Upper lobe of left lung (tissue), 6 donors: Measurements from ENCODE around the gene FIBCD1. TPM values are rescaled to one million over a fixed set of nuclear protein-coding genes. Genes with fewer than 3 reads are reported as not detected.
"Not testable (repeated sequence)": the region's sequence is repeated elsewhere in the genome, so short reads cannot be mapped to it uniquely, and the experiment has no call there.

Experiments used
- ATAC-seq, 2 donors: fragments of 200-7000 bp; cut with Tn5 transposase; one replicate each; pipeline ENCODE4 v1.9.1; 2022; ENCODE audit warnings: mild to moderate bottlenecking in 2 of 2, moderate library complexity in 2 of 2; ENCODE audit not compliant: low FRiP score in 2 of 2
- DNase-seq, 2 donors: peaks; one replicate each; pipeline ENCODE4 v3.0.0-alpha.2; 2019 to 2020
- H3K27ac ChIP-seq, 4 donors: fragments of 200-600 bp; sonication (generic); one replicate each; pipeline ENCODE4 v1.5.1; 2016 to 2019
- H3K27me3 ChIP-seq, 4 donors: fragments of 200-600 bp; sonication (generic); one replicate each; pipeline ENCODE4 v1.5.1; 2017 to 2019
- H3K36me3 ChIP-seq, 4 donors: fragments of 200-600 bp; sonication (generic); one replicate each; pipeline ENCODE4 v1.5.1; 2016 to 2019
- H3K4me1 ChIP-seq, 4 donors: fragments of 200-600 bp; sonication (generic); one replicate each; pipeline ENCODE4 v1.5.1; 2018 to 2019
- H3K4me3 ChIP-seq, 4 donors: fragments of 200-600 bp; sonication (generic); one replicate each; pipeline ENCODE4 v1.5.1; 2017 to 2019; ENCODE audit warnings: mild to moderate bottlenecking in 2 of 4, moderate library complexity in 1 of 4
- H3K9me3 ChIP-seq, 4 donors: fragments of 200-600 bp; sonication (generic); one replicate each; pipeline ENCODE4 v1.5.1; 2018 to 2019
- EP300 ChIP-seq, 4 donors: sonication (generic); formaldehyde crosslinking; IDR thresholded peaks; one replicate each; pipeline ENCODE4 v1.5.1; 2017; ENCODE audit warnings: antibody characterized with exemption in 4 of 4, control low read depth in 2 of 4
- POLR2A ChIP-seq, 4 donors: fragments of 450-650 bp; IDR thresholded peaks; one replicate each; pipeline ENCODE4 v1.5.1; 2016 to 2017; ENCODE audit warnings: antibody characterized with exemption in 4 of 4, mild to moderate bottlenecking in 2 of 4
- POLR2AphosphoS5 ChIP-seq, 2 donors: sonication (generic); formaldehyde crosslinking; IDR thresholded peaks; one replicate each; pipeline ENCODE4 v1.5.1; 2017; ENCODE audit warnings: antibody characterized with exemption in 2 of 2
- WGBS, 2 donors: methylation state at CpG; one replicate each; pipeline ENCODE4 v1.1.5; 2017 to 2018; 5-methylcytosine and 5-hydroxymethylcytosine counted together
- total RNA-seq, 6 donors: library from RNA; depleted of rRNA in 4 of 6; stranded (reverse); fragments of >200 nt in 4 of 6; gene quantifications; one replicate each; pipeline versions ENCODE4 v1.1.0 to v1.2.1, GENCODE V29; 2016 to 2021
- TF ChIP-seq, protein P1 (sequence below), 6 experiments: fragments of 450-650 bp in 4 of 6; fragments of 200-600 bp in 2 of 6; sonication (generic) in 2 of 6; IDR thresholded peaks; one replicate each; pipeline ENCODE4 v1.5.1; 2016 to 2019; ENCODE audit warnings: antibody characterized with exemption in 6 of 6
- donor health status: DM: no; HTN: no; CAD: no; lungs with moderate emphysema.
- donor health status: DM: no; HTN: yes; CAD: no; lungs with severe emphysema.

Gene FIBCD1
- total RNA-seq, 6 donors from 2014 or later, result 0.30 to 15.8 (median 4.1) TPM

DNA sequence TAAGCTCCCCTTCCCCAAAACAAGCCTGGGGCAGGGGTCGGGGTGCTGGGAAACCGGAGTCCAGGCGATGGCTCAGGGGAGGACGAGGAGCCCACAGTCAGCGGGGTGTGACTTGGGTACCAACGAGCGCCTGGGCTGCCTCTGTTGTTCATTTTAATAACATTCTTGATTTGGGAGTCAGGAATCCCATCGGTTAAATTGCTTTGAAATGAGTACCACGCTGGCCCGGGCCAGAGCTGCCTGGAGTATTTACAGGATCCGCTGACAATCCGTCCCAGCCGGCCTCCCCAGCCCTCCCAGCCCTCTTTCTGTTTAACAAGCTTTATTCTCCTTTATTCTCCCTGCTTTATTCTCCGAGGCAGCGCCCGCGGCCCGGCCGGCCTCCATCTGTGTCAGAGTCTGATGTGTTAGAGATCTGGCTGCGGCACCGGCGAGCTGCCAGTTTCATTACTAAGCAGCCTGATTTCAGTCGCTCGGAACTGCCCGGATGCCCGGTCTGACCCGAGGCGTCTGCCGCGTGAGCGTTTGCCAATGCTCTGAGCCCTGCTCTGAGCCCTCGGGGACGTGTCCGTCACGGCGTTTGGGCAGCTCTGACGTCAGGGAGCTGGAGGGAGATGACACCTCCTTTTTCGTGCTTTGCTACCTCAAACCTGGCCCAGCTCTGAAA is 26.0 kb downstream of the FIBCD1 start:
- 56 to 60% methylated on average over 9 to 35 of the region's 38 CpGs for WGBS, 2 donors
- no peaks in the 10 kb centered on the region for H3K4me1 ChIP-seq
- H3K27ac ChIP-seq, result no peak overlapping the region
- peak in 1 of 2 donors; percentile 85 for DNase-seq
- H3K9me3 ChIP-seq, result no peaks in the 10 kb centered on the region
- H3K36me3 ChIP-seq, result no peaks in the 10 kb centered on the region
- no peaks in the 10 kb centered on the region for H3K27me3 ChIP-seq
- TF ChIP-seq POLR2AphosphoS5 (IDR thresholded peaks at IDR 0.05), result no peak
- ATAC-seq, result peak in 1 of 2 donors; percentile 55
- no peak overlapping the region for H3K4me3 ChIP-seq

DNA sequence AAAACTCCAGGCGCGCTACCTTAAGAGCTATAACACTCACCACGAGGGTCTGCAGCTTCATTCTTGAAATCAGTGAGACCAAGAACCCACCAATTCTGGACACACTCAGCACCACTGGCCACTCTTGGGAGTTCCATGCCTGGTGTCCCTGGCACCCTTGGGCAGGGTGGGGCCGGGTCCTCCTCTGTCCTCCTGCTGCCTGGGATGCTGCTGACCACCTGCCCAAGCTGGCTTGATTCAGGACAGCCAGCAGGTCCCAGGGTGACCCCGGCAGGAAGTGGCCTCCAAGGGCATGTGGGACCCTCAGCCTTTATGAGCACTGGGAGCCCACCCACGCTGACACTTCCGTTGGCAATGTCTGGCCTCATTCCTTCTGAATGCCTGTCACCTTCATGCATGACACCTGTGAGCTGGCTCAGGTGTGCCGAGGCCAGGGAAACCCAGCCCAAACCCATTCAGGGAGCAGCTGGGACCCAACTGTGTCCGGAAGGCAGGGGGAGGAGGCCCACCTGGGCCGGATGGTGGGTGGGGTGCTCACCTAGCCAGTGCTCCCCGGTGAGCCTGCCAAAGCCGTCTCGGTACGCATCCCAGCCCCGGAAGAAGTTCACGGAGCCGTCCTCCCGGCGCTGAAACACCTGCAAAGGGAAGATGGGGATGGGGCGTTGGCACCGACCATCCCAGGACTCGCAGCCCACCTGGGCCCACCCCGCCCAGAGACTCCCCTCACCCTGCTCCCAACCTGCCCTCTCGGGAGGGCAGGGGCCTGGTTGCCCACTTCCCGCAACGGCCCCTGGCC is 27.6 kb downstream of the FIBCD1 start:
- Histone ChIP-seq H3K4me3 (no peak overlapping the region), H3K27ac (no peak overlapping the region), H3K9me3 (no peaks in the 10 kb centered on the region), H3K27me3 (no peaks in the 10 kb centered on the region), H3K4me1 (no peaks in the 10 kb centered on the region), H3K36me3 (no peaks in the 10 kb centered on the region)
- TF ChIP-seq POLR2AphosphoS5 (IDR thresholded peaks at IDR 0.05), result no peak
- TF ChIP-seq EP300 (IDR thresholded peaks at IDR 0.05), result no peak
- no peak for TF ChIP-seq POLR2A (IDR thresholded peaks at IDR 0.05)
- TF ChIP-seq, protein P1, sequence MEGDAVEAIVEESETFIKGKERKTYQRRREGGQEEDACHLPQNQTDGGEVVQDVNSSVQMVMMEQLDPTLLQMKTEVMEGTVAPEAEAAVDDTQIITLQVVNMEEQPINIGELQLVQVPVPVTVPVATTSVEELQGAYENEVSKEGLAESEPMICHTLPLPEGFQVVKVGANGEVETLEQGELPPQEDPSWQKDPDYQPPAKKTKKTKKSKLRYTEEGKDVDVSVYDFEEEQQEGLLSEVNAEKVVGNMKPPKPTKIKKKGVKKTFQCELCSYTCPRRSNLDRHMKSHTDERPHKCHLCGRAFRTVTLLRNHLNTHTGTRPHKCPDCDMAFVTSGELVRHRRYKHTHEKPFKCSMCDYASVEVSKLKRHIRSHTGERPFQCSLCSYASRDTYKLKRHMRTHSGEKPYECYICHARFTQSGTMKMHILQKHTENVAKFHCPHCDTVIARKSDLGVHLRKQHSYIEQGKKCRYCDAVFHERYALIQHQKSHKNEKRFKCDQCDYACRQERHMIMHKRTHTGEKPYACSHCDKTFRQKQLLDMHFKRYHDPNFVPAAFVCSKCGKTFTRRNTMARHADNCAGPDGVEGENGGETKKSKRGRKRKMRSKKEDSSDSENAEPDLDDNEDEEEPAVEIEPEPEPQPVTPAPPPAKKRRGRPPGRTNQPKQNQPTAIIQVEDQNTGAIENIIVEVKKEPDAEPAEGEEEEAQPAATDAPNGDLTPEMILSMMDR (IDR thresholded peaks at IDR 0.05), result no peak
- DNase-seq (peak in 1 of 2 donors; percentile 61), ATAC-seq (no peak)
- 51 to 86% methylated on average over 6 to 21 of the region's 26 CpGs for WGBS, 2 donors

DNA sequence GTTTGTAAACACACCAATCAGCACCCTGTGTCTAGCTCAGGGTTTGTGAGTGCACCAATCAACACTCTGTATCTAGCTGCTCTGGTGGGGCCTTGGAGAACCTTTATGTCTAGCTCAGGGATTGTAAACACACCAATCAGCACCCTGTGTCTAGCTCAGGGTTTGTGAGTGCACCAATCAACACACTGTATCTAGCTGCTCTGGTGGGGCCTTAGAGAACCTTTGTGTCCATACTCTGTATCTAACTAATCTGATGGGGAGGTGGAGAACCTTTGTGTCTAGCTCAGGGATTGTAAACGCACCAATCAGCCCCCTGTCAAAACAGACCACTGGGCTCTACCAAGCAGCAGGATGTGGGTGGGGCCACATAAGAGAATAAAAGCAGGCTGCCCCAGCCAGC is 28.4 kb downstream of the FIBCD1 start:
- H3K27ac ChIP-seq, H3K27me3 ChIP-seq, H3K4me1 ChIP-seq, DNase-seq, ATAC-seq, H3K36me3 ChIP-seq, H3K4me3 ChIP-seq, H3K9me3 ChIP-seq: not testable (repeated sequence)
- WGBS, 2 donors, result 29 to 64% methylated on average over 1 of the region's 1 CpG

DNA sequence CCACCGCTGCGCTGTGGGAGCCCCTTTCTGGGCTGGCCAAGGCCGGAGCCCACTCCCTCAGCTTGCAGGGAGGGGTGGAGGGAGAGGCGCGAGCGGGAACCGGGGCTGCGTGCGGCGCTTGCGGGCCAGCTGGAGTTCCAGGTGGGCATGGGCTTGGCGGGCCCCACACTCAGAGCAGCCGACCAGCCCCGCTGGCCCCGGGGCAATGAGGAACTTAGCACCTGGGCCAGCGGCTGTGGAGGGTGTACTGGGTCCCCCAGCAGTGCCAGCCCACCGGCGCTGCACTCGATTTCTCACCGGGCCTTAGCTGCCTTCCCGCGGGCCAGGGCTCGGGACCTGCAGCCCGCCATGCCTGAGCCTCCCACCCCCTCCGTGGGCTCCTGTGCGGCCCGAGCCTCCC is 29.0 kb downstream of the FIBCD1 start:
- not testable (repeated sequence) for H3K36me3 ChIP-seq, H3K9me3 ChIP-seq, H3K27me3 ChIP-seq, H3K4me3 ChIP-seq, H3K27ac ChIP-seq, H3K4me1 ChIP-seq, ATAC-seq
- 84 to 94% methylated on average over 16 to 20 of the region's 27 CpGs for WGBS, 2 donors
- DNase-seq, result peak in 1 of 2 donors; percentile 69

DNA sequence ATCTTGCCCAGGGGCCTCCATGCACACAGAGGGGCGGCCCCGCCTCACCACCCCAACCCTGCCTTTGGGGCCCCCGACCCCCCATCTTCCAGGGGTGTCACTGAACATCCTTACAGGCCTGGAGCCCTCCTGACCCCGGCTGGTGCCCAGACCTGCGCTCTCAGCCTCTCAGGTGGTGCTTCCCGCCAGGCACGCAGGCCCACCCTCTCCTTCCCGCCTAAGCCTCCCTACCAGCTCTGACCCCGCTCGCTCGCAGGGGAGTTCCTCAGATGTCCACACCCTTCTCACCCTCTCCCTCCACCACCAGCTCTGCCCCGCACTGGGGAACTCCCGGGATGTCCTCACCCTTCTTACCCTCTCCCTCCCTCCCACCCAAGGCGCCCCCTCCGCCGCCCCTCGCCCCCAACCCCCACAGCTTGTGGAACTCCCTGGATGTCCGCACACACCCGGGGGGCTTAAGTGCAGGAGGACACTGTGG is 30.1 kb downstream of the FIBCD1 start:
- Histone ChIP-seq H3K4me3 (no peak overlapping the region), H3K4me1 (no peaks in the 10 kb centered on the region), H3K27ac (no peak overlapping the region), H3K27me3 (no peaks in the 10 kb centered on the region), H3K36me3 (no peaks in the 10 kb centered on the region), H3K9me3 (no peaks in the 10 kb centered on the region)
- TF ChIP-seq POLR2AphosphoS5 (IDR thresholded peaks at IDR 0.05), result no peak
- no peak for TF ChIP-seq EP300 (IDR thresholded peaks at IDR 0.05)
- TF ChIP-seq, protein P1 (IDR thresholded peaks at IDR 0.05), result no peak
- no peak for TF ChIP-seq POLR2A (IDR thresholded peaks at IDR 0.05)
- no peak for ATAC-seq
- WGBS, 2 donors, result 79% methylated on average over 13 to 18 of the region's 19 CpGs
- DNase-seq, result peak in 1 of 2 donors; percentile 66

DNA sequence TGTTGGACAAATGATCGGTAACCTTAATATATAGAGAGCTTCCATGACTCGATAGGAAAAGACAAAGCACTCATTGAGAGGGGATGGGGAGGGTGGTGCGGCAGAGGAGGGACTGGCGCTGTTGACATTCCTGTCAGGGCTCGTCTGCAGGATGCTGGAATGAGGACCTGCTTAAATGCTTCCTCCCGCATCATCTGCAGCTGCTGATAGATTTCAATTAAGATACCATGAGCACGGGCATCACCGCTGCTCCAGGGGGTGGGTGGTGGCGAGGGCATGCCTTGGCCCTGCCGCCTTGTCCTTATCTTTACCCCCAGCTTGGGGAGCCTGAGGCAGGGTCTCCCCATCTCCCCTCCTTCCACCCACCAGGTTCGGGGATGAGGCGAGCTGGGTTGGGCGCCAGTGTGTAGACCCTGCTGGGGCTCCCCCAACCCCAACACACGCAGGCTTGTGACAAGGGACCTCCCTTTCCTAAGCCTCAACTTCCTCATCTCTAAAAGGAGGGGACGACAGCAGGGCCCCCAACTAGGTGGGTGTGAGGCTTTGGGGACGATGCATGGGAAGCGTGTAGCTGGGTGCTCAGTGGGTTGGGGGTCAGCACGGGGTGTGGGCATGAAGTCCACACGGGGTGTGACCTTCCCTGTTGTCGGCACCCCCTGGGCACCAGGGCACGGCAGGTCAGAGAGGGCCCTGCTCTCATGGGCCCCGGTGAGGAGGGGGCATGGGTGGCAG is 30.7 kb downstream of the FIBCD1 start:
- H3K27ac ChIP-seq, result no peak overlapping the region
- DNase-seq (no peak), ATAC-seq (no peak)
- no peaks in the 10 kb centered on the region for H3K9me3 ChIP-seq
- H3K4me3 ChIP-seq, result no peak overlapping the region
- WGBS, 2 donors, result 60 to 64% methylated on average over 17 to 22 of the region's 22 CpGs
- peaks cover 0 to under 1% (median 0%) of the 10 kb centered on the region in 4 donors for H3K27me3 ChIP-seq
- no peaks in the 10 kb centered on the region for H3K4me1 ChIP-seq
- TF ChIP-seq POLR2A (IDR thresholded peaks at IDR 0.05), result no peak
- TF ChIP-seq EP300 (IDR thresholded peaks at IDR 0.05), result no peak
- TF ChIP-seq POLR2AphosphoS5 (IDR thresholded peaks at IDR 0.05), result no peak
- TF ChIP-seq, protein P1 (IDR thresholded peaks at IDR 0.05), result no peak
- no peaks in the 10 kb centered on the region for H3K36me3 ChIP-seq
